Measurements from ENCODE around the gene ZMYM2.

- TF ChIP-seq GATA2 (IDR thresholded peaks at IDR 0.05; ENCODE audit: low read depth, low read length) (no peak), GATA3 (IDR thresholded peaks at IDR 0.05; ENCODE audit: low read depth, low read length) (no peak)
Observed at GRCh38 chr13:20074966-20075365, 116.4 kb downstream of the ZMYM2 start.

All from SH-SY5Y (cell line).